NCI-H446 (cell line): ENCODE results near the gene RGL3.
"Not testable (repeated sequence)": the region's sequence is repeated elsewhere in the genome, so short reads cannot be mapped to it uniquely, and the experiment has no call there.

Experiments
- DNase-seq, 2 experiments: peaks; one replicate each; lab custom pipeline; 2025; lab: John Stamatoyannopoulos, UW

Gene RGL3, protein sequence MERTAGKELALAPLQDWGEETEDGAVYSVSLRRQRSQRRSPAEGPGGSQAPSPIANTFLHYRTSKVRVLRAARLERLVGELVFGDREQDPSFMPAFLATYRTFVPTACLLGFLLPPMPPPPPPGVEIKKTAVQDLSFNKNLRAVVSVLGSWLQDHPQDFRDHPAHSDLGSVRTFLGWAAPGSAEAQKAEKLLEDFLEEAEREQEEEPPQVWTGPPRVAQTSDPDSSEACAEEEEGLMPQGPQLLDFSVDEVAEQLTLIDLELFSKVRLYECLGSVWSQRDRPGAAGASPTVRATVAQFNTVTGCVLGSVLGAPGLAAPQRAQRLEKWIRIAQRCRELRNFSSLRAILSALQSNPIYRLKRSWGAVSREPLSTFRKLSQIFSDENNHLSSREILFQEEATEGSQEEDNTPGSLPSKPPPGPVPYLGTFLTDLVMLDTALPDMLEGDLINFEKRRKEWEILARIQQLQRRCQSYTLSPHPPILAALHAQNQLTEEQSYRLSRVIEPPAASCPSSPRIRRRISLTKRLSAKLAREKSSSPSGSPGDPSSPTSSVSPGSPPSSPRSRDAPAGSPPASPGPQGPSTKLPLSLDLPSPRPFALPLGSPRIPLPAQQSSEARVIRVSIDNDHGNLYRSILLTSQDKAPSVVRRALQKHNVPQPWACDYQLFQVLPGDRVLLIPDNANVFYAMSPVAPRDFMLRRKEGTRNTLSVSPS

GRCh38 chr19:11418549-11419506, at the start of gene RGL3:
Gene RGL3, minus strand, starts transcription at chr19:11419314. Its CDS starts 36 bp downstream, at chr19:11419278.
- no peak for DNase-seq

GRCh38 chr19:11468266-11468845, 49.2 kb upstream of the RGL3 start:
- not testable (repeated sequence) for DNase-seq

DNA sequence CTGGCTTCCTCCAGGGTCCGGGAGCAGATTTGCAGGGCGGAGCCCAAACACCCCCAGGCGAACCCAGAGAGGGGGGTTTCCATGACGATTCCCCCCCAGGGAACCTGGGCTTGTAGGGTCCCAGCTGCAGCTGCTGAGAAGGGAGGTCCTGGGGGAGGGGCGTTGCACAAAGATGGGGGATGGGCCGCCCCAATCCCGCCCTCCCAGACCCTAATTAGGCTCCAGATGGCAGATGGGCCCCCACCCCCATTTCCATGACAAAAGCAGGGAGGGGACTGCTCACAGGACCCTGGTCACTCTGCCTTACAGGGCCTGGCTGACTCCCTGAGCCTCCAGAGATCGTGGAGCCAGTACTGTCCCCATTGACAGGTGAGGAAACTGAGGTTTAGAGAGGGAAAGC, 46.5 kb upstream of the RGL3 start:
- DNase-seq: no peak

DNA sequence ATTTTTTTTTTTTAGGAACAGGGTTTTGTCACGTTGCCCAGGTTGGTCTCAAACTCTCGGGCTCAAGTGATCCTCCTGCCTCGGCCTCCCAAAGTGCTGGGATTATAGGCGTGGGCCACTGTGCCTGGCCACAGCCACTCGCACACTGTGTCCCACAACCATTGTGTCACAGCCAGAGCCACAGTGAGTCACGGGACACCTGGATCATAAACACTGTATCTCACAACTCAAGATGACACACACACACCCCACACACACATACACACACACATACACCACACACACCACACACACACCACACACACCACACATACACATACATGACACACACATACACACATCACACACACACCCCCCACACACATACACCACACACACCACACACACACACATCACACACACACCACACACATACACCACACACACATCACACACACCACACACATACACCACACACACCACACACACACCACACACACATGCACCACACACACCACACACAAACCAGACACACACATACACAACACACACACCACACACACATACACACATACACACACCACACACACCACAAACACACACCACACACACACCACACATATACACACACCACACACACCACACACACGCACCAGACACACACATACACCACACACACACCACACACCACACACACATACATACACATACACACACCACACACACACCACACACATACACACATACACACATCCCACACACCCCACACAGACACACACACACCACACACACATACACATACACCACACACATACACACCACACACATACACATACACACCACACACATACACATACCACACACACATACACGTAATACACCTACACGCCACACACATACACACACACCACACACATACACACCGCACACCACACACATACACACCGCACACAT, 45.5 kb upstream of the RGL3 start:
- no peak for DNase-seq

DNA sequence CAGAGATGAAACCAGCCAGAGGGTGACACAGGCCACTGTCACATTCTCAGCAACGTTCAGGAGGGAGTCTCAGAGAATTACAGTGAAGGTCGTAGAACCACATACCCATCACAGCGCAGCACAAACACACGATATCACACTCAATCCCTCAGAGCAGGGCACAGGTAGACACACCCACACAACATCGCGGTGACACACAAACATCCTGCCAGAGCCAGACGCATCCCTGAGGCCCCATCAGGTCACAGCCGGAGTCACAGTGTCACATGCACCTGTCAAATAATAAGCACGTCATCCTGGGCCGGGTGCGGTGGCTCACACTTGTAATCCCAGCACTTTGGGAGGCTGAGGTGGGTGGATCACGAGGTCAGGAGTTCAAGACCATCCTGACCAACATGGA, 44.3 kb upstream of the RGL3 start:
- no peak for DNase-seq

DNA sequence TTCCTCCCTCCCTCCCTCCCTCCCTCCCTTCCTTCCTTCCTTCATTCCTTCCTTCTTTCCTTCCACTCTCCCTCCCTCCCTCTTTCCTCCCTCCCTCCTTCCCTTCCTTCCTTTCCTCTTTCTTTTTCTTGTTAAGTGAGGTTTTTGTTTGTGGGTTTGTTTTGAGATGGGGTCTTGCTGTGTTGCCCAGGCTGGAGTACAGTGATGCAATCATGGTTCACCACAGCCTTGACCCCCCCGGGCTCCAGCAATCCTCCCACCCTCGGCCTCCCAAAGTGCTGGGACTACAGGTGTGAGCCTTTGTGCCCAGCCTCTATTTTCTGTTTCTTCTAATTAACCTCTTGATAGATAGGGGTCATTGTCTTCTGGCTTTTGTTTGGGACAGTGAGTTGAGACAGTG, 42.3 kb upstream of the RGL3 start:
- DNase-seq: no peak

GRCh38 chr19:11460207-11460606, 41.1 kb upstream of the RGL3 start:
- DNase-seq: no peak

DNA sequence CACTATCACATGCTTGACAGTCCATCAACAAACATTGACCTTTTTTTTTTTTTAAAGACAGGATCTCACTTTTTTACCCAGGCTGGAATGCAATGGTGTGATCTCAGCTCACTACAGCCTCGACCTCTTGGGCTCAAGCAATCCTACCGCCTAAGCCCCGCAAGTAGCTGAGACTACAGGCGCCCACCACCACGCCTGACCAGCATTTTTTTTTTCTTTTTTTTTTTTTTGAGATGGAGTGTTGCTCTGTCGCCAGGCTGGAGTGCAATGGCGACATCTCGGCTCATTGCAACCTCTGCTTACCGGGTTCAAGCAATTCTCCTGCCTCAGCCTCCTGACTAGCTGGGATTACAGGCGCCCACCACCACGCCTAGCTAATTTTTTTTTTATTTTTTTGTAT, 39.8 kb upstream of the RGL3 start:
- DNase-seq: not testable (repeated sequence)

- DNase-seq: no peak
Measured at GRCh38 chr19:11458236-11458900, 39.3 kb upstream of the RGL3 start.

GRCh38 chr19:11457831-11458230, 38.7 kb upstream of the RGL3 start:
- no peak for DNase-seq

DNA sequence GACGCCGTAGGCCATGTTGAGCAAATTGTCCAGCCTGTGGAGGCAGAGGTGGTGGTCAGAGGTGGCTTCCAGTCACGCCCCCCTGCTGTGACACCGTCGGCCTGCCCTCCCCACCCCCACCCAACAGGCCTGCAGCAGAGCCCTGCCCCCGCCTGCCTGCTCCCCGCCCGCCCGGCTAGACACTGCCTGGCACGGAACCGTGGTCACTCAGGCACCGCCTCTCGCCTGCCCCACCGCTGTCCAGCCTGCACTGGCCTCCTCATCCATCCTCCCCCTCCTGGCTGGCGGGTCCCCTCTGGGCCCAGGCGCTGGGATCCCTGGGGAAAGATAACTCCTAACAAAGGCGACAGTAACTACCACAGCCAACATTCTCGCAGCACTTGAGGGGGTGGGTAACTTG, 38.0 kb upstream of the RGL3 start:
- no peak for DNase-seq

- DNase-seq: no peak
Measured at GRCh38 chr19:11456659-11457058, 37.5 kb upstream of the RGL3 start.

DNA sequence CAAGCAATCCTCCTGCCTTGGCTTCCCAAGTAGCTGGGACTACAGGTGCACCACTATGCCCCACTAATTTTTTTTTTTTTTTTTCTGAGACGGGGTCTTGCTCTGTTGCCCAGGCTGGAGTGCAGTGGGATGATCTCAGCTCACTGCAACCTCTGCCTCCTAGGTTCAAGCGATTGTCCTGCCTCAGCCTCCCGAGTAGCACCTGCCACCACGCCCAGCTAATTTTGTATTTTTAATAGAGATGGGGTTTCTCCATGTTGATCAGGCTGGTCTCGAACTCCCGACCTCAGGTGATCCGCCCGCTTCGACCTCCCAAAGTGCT, 36.1 kb upstream of the RGL3 start:
- DNase-seq: not testable (repeated sequence)

DNA sequence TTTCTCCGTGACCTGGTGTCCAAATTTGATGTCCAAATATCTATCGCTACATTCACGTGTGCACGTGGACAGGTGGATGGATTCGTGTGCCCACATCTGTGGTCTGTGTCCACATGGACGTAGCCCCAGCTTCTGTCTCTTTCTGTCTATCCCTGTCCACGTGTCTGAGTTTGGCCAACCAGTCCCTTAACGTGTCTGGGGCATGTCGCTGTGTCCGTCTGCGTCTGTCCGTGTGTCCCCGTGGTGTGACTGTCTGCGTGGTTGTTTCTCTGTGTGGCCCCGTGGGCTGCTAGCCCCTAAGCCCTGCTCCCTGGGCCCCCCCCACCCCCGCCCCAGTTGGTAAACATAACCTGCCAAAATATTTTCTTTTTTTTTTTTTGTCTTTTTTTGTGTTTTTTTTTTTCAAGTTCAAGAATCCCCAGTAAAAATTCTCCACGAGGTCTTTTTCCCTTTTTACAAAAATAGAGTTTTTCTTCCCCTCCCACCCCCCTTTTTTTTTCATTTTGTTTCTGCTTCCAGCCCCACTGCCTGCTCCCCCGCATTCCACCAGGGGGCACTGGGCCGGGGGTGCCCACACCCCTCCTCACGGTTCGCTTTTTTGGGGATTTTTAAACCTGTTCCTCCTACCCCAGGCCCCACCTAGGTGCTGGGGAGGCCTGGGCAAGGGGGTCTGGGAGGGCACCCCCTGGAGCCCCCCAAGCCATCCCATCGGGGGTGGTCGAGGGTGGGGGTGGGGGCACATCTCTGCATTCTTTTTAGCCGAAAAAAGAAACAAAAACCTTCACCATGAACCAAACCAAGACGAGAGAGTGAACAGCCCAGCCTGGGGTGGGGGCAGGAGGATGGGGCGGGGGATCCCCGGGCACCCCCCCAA, 34.6 kb upstream of the RGL3 start:
- DNase-seq: no peak

GRCh38 chr19:11452620-11453310, 33.7 kb upstream of the RGL3 start:
- no peak for DNase-seq

DNA sequence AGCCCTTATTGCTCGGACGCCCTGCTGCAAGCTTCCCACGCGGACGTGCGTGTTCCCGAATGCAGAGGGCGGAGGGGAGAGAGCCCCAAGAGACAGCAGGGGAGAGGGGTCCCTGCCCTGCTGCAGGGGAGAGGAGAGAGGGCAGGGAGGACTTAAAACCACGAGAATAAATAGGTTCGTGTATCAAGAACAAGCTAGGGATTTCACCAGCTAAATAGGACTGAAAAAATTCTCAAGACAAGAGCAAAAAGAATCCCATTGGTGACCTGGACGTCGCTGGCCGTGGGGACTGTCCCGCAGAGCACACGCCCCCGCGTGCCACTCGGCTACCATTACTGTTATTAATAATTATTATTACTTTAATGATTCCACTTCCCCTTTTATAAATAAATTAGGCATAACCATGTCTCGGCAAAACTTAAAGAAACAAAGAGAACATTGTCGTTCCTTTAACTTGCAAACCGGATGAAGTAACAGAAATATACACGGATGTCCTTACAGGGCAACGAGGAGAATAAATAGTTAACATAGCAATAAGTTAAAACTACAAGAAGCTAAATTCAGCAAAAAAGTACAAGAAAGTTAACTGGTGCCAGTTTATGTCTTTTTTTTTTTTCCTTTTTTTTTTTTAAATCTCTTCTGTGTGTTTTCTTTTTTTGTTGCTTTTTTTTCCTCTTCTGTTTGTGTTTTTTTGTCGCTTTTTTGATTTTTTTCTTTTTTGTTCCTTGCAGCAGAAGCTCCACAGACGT, 32.9 kb upstream of the RGL3 start:
- DNase-seq: no peak

DNA sequence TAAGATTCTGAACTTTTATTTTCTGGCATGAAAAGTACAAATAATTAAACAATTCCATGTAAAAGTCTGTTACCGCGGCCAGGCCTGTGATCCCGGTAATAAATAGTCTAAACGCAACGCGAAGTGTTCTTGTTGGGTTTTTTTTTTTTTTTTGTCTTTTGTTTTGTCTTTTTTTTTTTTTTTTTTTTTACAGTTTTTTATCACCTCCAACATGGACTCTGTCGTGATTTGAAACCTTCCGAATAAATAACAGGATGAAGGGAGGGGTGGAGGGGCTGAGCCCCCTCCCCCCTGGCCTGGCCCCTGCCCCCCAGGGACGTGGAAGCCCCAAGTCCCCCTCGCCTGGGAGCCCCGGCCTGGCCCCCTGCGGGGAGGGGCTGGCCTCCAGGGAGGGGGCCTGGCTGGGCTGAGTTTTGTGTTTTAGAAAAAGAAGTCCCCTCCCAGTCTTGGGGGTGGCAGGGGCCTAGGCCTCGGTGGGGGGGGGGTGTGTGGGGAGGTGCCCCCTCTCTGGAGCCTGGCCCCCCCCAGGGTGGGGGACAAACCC, 32.3 kb upstream of the RGL3 start:
- DNase-seq: no peak
